Glomerular visceral epithelial cell (primary cell): Measurements from ENCODE around the gene SERPINB7.
A peak's percentile ranks its signal among the peaks of the same experiment; 100 is the strongest.
"Not testable (repeated sequence)": the region's sequence is repeated elsewhere in the genome, so short reads cannot be mapped to it uniquely, and the experiment has no call there.

Source experiments
- DNase-seq: peaks from one replicate; pipeline ENCODE4 v3.0.0-alpha.2; 2016; ENCODE audit errors: extremely low spot score

The SERPINB7 gene, protein sequence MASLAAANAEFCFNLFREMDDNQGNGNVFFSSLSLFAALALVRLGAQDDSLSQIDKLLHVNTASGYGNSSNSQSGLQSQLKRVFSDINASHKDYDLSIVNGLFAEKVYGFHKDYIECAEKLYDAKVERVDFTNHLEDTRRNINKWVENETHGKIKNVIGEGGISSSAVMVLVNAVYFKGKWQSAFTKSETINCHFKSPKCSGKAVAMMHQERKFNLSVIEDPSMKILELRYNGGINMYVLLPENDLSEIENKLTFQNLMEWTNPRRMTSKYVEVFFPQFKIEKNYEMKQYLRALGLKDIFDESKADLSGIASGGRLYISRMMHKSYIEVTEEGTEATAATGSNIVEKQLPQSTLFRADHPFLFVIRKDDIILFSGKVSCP

DNA sequence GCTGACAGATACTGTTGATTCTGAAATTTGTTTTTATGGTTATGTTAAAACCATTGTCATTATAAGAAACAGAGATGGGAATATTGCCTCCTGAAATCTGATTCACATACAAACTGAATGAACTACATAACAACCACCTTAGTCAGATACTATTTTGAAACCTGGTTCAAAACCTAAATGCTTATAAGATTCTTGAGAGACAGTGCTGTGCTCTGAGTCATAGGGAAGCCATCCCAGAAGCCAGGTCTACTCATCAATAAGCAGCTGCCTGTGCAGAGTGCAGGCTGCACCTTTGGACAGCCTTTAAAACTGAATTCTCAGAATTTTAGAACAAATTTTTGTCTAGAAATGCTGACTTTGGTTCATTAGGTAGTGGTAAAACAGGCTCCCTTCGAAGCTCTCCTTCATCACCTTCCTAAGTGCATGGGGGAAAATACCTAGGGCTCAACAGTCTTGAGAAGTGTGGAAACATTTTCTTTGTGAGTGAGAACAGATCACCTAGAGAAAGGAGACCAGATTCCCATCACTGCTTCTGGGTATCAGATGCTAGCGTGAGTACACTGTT is at the start of gene SERPINB7:
TSS of gene SERPINB7 (plus strand) at position 253 of the 565 bp plus-strand sequence. CDS start 6,955 bp downstream, outside the sequence.
- DNase-seq = peak; percentile 71

DNA sequence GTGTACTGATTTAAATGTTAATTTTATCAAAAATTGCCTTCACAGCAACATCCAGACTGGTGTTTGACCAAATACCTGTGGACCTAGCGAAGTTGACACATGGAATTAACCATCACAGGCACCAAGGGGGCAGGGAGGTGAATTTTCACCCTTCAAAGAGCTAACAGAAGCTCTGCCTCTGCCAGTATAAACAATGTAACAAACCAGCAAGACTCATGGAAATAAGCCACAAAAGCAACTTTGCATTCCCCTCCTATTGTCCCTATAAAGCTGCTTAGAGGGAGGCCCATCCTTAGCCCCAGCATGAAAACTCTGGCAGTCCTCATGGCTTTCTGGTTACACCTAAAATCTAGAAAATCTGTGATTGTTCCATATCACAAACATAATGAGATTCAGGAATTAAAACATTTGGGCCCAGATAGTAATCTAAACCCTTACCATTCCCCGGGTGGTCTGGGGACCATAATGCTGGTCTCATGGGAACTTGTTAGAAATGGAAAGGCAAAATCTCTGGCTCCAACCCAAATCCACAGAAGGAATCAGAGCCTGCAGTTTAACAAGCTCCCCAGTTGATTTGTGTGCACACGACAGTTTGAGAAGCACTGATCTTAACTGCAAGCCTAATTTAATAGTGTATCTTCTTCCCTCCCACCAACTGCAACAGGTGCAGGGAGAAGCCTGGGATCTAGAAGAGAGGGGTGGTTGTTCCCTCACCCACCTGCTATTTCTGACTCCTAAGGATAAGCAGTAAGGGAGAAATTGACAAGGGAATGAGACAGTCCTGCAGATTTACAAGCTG is 49.3 kb upstream of the SERPINB7 start:
- no peak for DNase-seq

DNA sequence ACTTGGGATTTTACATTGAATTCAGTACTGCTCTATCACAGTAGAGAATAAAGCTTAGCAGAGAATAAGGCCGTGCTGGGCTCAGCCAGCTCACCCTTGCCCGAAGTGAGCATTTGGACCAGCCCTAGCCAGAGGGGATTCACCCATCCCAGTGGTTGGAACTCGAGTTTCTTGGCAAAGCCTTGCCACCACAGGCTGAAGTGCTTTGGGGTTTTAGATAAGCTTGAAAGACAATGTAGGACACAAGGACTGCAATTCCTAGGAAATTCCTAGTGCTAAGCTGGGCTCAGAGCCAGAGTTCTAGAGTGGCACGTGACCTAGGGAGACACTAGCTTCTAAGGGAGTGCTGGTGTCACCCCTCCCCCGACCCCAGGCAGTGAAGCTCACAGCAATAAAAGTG is 44.4 kb upstream of the SERPINB7 start:
- DNase-seq = peak; percentile 32

DNA sequence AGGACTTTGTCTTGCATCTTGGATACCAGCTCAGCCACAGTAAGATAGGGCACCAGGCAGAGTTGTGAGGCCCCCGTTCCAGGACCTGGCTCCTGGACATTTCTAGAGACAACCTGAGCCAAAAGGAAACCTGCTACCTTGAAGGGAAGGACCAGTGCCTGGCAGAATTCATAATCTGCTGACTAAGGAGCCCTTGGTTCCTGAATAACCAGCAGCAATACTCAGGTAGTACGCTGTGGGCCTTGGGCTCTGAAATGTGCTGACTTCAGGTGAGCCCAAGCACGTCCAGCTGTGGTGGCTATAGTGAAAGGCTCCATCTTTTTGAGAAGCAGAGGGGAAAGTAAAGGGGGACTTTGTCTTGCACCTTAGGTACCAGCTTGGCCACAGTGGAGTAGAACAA is 44.0 kb upstream of the SERPINB7 start:
- DNase-seq = no peak

DNA sequence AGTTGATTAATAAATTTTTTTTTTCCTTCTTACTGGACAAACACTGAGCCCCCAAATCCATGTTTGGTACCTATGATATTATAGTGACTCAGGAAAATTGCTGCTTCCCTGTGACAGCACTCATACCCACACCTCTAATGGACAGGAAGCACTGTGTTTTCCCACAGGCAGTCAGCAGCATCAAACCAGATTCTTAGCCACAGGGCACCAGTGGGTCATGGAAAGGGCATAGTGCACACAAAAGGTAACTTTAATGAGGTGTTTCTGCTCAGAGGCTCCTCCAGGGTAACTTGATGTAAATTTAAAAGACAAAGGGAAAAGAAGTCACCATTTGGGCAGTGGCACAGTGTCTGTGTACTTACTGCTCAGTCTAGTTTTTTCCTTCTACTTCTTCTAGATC is 38.3 kb upstream of the SERPINB7 start:
- DNase-seq = peak; percentile 45

DNA sequence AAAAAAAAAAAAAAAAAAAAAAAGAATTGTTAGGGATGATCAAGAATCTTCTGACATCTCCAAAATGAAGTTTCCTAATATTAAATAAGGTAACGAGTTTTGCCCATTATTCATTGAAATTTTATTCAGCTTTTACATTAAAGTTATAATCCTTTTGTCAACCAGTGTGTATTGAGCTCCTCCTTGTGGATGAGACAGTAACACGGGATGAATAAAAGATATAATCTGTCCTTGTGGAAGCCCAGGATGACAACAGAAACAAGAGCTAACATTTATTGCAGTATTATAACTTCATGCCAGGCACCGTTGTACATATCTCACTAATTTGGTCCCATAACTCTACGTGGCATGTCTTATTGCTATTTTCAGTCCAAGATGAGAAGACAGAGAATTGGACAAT is 33.4 kb upstream of the SERPINB7 start:
- DNase-seq = no peak

DNA sequence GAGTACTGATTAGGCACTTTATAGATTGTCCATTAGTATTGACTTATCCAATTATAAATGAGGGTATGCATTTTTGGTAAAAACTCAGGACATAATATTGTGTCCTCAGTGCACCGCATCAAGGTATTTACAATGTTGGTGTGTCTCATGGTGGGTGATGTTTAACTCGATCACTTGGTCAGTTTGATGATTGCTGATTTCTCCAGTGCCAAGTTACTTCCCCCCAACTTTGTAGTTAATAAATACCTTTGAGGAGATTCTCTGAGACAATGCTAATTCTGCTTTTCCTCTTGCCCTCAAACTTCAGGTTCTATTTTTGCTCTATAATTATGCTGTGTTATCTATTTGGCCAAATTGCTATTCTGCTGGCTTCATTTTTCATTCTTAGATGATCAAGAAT is 28.2 kb upstream of the SERPINB7 start:
- no peak for DNase-seq

DNA sequence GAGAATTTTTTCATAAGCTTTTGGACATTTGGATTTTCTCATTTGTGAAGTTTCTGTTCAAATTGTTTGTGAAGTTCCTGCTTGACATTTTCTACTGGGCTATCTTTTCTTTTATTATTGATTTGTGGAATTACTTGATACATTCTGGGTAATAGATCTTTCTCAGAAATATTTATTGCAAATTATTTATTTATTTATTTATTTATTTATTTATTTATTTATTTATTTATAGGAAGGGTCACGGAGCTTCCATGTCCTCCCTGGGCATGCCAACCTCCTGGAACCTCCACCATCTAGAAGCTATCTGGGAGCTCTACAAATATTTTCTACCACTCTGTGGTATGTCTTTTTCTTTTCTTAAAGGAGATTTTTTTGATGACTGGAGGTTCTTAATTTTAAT is 25.7 kb upstream of the SERPINB7 start:
- no peak for DNase-seq

DNA sequence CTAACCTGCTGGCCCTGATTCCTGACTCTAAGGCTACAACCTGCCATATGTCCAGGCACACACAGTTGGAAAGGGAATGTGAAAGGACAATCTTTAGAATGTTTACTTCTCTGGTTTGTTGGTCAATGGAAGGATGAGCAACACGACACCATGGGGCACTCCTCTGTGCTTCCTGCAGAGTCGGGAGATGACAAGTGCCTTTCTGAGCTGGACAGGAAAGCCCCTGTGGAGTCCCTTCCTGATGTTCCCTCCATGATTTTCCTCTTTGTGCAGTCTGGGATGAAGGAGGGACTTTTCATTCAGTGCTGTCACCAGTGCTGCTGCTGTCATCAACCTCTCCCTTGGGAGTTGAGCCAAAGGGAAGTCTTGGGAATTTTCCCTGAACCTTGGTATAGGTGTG is 22.6 kb upstream of the SERPINB7 start:
- DNase-seq = no peak

DNA sequence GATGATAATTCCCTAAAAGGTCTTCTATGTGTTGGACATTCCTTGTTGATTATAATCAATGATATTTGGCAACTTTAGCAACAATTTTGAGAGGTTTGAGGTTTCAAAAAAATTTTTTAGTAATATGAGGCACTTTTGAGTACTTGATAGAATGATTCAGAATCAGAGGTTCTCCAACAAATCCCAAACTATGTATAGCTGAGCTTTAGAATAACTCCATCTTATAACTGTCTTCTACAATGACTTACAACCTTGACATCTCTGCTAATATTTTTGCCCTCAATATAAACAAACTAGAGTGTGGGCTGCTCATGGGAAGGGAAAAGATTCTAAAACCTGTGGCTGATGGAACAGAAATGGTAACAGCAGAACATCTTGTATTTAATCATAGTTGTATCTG is 21.5 kb upstream of the SERPINB7 start:
- DNase-seq = no peak

DNA sequence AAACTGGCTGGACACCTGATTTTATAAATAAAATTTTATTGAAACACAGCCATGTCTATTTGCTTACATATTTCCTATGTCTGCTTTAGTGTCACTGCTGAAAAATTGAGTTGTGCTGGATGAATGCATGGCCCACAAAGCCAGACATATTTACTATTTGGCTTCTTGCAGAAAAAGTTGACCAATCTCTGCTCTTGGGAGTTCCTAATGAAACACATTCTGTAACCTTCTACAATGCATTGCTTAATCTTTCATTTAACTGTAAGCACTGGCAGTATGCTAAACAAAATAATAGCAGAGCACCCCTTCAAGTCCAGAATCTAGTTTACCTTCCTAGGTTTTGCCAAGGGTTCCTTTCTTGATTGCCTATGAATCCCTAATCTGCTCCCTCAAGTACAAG is 17.7 kb upstream of the SERPINB7 start:
- DNase-seq = no peak

DNA sequence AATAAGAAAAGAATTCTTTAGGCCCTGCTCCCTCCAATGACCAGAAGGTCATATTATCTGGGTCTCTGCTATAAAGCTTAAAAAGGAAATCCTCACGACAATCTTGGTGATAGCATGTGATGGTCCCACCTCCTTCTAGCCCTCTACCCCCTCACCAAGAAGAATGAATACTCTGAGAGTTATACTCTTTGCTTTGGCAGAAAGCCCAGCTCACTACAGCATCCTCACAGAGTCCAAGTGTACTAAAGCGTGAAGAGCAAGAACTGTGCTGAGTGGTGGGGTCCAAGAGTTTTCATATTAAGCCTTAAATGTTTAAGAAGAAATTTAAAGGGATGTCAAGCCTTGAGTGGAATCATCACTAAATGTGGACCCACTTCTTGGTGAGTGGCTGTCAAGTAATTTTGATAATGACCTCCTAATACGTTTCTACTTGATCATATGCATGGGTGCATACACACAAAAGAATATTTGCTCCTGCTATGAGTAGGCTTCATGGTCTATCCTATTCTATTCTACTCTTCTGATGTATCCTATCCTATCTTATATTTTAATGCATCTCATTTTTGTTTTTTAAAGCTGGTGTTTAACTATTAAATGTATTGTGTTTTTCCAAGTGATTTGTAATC is 16.5 kb upstream of the SERPINB7 start:
- DNase-seq = peak; percentile 69

DNA sequence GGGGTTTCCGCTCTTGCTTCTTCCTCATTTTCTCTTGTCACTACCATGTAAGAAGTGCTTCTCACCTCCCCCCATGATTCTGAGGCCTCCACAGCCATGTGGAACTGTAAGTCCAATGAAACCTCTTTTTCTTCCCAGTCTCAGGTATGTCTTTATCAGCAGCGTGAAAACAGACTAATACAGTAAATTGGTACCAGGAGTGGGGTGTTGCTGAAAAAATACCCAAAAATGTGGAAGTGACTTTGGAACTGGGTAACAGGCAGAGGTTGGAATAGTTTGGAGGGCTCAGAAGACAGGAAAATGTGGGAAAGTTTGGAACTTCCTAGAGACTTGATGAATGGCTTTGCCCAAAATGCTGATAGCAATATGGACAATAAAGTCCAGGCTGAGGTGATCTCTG is 15.4 kb upstream of the SERPINB7 start:
- DNase-seq = not testable (repeated sequence)

DNA sequence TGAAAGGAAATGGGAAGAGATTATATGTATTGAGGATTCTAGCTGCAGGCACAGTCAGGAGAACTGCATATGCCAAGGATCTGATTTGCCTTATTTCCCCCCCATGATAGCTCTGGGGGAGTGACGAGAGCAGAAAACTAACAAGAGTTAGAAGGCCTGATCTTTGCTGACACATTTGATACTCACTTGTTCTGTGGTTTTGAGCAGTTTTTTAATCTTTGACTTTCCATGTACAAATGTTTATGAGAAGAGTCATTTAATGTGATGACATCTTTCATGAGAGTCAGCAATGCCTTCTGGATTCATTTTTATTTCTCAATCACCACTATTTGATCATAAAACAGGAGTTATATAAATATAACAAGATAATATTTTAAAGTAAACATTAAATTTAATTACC is 12.7 kb upstream of the SERPINB7 start:
- DNase-seq = peak; percentile 41

DNA sequence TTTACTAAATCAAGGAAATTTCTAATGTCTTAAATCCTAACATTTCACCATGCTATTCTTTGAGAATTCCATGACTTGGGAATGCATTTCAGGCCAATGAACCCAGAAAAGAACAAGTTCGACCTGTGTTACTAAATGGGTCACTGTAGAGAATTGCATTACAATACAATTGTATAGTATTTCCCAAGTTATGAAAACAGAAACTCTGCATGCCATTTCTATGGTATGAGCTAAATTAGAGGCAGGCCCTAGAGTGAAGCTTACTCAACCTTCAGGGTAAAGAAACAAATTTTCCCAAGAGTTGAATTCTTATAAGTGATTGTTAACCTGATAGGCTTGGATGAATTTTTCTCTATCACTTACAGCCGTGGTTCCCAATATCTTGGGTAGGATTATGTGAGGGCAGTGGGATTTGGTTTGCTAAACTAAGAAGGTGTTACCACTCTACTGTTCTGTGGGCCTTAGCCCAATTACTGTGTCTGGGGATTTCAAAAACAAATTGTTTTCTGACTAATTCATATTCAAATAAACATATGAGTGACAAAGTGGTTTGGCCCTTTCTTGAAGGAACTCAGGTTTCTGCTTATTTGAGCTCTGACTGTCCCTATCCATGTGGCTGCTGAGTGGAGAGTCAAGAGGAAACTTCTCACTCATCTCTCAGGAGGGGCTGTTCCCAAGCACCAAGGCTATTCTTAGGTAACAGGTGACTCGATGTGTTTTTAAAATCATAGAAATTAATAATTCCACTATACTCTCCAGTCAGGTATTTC is 11.2 kb upstream of the SERPINB7 start:
- DNase-seq = no peak

DNA sequence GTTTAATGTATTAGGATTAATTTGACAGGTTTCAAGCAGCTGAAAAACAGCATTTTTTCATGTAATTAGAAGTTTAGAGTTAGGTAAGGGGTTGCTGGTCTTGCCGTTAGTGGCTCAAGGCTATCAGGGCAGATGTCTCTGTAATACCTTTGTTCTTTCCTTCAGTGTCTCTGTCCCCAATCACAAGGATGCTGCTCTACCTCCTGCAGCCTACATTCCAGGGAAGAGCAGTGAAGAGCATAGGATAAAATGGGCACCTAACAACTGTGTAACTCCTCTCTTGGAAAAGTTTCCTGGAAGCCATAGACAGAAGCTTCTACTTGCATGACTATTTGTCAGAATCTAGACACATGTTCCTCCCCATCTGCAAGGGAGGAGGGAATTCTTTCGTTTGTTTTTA is 9.4 kb upstream of the SERPINB7 start:
- no peak for DNase-seq

DNA sequence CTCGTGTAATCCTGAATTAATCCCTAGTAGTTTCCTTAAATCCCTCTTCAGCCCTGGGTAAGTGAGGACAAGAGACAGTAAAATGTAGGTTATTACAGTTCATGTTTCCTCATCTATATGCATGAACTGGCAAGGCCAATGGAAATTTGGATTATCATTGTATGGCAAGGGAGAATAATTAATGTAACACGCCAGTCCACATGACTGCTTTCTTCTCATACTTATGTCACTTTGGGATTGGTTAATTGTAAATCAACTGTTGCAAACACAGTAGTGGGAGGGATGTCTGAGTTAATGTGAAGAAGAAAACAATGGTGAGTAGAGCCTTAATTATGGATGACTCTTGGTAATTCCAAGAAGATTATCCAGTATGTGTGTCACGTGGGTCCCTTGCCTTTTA is 1.7 kb upstream of the SERPINB7 start:
- no peak for DNase-seq

DNA sequence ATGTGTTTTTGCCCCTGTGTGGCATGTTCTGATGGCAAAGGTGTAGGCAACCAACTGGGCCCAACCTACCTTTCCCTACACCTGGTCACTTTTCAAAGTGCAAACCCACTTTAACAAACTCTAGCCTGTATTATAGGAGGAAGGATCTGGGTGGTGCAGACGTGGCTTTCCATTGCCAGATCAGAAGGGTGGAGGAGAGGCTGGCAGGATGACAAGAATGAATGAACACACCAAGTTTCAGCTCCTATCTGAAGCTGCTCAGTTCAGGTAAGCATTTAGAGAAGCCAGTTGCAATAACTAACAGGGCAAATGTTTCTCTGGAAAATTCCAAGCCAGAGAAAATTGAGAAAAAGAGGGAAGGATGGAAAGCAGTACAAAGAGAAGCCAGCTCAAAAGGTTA is 707 bp upstream of the SERPINB7 start:
- DNase-seq = no peak

DNA sequence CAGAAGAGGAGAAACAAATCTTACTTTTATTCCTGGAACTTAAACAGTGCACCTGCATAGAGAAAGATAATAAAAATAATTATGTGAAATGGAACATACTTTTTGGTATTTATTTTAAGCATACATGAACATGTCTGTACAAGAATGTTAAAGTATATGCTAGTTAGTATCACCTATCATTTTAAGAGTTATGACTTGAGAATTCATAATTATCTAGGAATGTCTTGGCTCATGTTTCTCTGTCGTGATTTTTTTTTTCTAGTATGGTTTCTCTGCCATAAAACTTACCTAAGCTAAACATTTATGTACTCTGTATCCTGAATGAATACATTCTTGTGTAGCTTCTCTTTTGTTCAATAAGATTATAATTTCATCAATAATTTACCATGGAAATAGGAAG is 4.2 kb downstream of the SERPINB7 start:
- no peak for DNase-seq

DNA sequence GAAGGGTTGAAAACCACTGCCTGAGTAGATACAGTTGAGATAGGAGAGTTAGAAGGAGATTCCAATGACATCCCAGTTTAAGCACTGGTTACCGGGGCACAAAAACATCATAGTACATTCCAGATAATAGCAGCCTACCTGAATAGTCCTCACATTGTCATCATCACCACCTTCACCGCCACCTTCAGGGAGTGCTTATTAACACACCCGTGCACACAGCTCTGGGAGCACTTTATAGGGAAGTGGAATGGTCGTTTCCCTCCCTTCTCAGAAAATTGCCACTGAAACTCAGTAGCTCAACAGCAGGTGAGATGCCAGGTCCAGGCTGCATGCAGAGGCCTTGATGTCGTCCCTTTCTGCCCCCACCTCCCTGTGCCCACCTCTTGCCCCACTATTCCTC is 8.2 kb downstream of the SERPINB7 start:
- no peak for DNase-seq

DNA sequence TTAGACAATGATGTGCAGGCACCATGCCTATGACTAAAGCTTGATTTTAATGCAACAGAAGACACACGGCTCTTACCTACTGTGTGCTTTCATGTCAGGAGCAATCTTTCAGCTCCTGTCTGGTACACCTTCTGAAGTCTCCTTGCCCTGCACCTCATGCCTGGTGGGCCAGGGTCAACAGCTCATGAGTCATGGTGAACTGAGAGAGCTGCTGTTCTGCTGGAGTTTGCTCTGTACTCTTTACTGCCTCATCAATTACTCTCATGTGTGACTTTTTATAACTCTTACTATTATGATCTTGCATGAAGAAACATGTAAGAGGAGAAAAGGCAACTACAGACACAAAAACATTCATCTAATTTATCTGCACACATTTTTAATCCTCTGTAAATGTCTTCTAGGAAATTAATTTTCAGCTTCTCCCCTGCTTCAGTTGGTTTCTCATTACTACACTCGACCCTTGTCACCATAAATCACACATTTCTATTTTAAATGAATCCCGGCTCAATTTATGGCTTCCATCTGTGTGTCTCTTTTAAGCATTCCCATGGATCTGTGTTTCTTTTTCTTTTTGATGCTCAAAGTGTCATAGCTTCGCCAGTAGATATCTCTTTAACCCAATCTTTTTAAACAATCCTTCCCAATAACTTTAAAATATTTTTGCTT is 9.7 kb downstream of the SERPINB7 start:
- no peak for DNase-seq
